ENCODE results near the gene MCF2L. TPM values are rescaled to one million over a fixed set of nuclear protein-coding genes. Genes with fewer than 3 reads are reported as not detected.

Gene MCF2L
- total RNA-seq, 1 donor from 2014 or later = 5.6 TPM

DNA sequence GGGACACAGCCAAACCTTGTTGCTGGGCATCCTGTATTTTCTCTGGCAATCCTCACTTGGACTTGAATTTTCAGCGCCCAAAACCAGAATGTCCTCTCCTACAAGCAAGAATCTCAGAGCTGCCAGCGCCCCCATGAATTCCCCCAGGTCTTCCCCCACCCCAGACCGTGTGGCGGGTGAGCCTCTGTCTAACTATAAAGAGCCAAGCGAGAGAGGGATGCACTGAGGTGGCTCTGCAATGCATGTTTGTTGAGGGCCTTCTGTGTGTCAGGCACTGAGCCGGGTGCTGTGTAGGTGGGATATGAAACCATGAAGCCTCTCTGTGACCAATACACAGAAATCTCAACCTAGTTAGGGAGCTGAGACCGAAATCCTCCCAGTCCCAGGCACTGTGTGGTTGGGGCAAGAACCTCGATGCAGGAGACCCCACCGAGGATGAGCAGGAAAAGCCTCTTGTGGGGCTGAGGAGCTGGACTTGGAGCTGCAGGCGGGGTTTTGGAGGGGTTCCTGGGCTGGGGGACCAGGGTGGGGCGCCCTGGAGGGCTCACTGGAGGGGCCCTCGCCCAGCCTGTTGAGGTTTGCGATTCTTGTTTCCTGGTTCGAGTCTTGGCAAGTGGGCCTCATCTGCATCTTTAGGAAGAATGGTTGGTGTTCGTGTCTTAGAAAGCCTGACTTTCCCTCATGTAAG is 177.0 kb downstream of the MCF2L start:
- Mint-ChIP-seq H3K9me3 (ENCODE audit: unreplicated experiment) (no peaks in the 10 kb centered on the region), H3K27ac (ENCODE audit: unreplicated experiment) (no peak overlapping the region), H3K4me1 (ENCODE audit: unreplicated experiment) (no peaks in the 10 kb centered on the region), H3K4me3 (ENCODE audit: unreplicated experiment) (no peak overlapping the region), H3K27me3 (ENCODE audit: unreplicated experiment) (no peaks in the 10 kb centered on the region), H3K36me3 (ENCODE audit: unreplicated experiment) (no peaks in the 10 kb centered on the region)
- TF ChIP-seq, protein P1, sequence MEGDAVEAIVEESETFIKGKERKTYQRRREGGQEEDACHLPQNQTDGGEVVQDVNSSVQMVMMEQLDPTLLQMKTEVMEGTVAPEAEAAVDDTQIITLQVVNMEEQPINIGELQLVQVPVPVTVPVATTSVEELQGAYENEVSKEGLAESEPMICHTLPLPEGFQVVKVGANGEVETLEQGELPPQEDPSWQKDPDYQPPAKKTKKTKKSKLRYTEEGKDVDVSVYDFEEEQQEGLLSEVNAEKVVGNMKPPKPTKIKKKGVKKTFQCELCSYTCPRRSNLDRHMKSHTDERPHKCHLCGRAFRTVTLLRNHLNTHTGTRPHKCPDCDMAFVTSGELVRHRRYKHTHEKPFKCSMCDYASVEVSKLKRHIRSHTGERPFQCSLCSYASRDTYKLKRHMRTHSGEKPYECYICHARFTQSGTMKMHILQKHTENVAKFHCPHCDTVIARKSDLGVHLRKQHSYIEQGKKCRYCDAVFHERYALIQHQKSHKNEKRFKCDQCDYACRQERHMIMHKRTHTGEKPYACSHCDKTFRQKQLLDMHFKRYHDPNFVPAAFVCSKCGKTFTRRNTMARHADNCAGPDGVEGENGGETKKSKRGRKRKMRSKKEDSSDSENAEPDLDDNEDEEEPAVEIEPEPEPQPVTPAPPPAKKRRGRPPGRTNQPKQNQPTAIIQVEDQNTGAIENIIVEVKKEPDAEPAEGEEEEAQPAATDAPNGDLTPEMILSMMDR (IDR thresholded peaks at IDR 0.05) = no peak
- peak; percentile 57 for DNase-seq (ENCODE audit: extremely low spot score, unreplicated experiment)

DNA sequence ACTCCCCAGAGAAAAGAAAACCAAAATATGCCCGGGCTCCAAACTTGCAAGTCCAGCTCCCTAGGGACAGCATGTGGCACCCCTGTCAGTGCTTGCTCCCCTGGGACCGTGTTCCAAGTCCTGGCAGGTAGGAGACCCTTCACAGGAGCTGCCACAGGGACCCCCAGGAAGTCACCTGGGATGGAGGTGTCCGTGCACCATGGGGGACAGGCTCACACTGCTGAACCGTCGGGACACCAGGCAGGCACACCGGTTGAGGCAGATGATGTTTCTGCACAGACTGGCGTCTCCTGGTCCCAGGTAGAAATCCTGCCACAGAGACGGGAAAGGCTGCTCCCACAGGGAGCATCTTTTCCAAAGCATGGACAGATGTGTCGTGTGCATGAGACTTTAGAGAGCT is 177.7 kb downstream of the MCF2L start:
- Mint-ChIP-seq H3K36me3 (ENCODE audit: unreplicated experiment) (no peaks in the 10 kb centered on the region), H3K27me3 (ENCODE audit: unreplicated experiment) (no peaks in the 10 kb centered on the region), H3K4me1 (ENCODE audit: unreplicated experiment) (no peaks in the 10 kb centered on the region), H3K9me3 (ENCODE audit: unreplicated experiment) (no peaks in the 10 kb centered on the region), H3K4me3 (ENCODE audit: unreplicated experiment) (no peak overlapping the region), H3K27ac (ENCODE audit: unreplicated experiment) (no peak overlapping the region)
- TF ChIP-seq, protein P1 (IDR thresholded peaks at IDR 0.05) = no peak
- DNase-seq (ENCODE audit: extremely low spot score, unreplicated experiment) = peak; percentile 77

DNA sequence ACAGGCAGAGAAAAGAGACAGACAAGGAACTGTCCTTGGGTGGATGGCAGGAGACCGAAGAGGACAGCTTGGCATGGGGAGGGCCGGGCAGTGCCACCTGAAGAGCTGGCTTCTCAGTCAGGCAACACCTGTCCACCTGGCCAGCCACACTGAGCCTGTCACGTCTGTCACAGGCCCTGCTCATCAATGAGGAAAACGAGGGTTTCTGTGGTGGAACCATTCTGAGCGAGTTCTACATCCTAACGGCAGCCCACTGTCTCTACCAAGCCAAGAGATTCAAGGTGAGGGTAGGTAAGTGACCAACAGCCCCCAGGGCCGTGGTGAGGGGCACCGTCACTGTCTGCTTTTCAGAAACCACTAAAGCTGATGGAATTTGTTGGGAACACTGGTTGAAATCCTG is 178.2 kb downstream of the MCF2L start:
- no peak overlapping the region for H3K4me3 Mint-ChIP-seq (ENCODE audit: unreplicated experiment)
- H3K9me3 Mint-ChIP-seq (ENCODE audit: unreplicated experiment) = no peaks in the 10 kb centered on the region
- TF ChIP-seq, protein P1 (IDR thresholded peaks at IDR 0.05) = no peak
- H3K4me1 Mint-ChIP-seq (ENCODE audit: unreplicated experiment) = peaks cover 2% of the 10 kb centered on the region
- no peak for DNase-seq (ENCODE audit: extremely low spot score, unreplicated experiment)
- H3K36me3 Mint-ChIP-seq (ENCODE audit: unreplicated experiment) = no peaks in the 10 kb centered on the region
- H3K27ac Mint-ChIP-seq (ENCODE audit: unreplicated experiment) = no peak overlapping the region
- no peaks in the 10 kb centered on the region for H3K27me3 Mint-ChIP-seq (ENCODE audit: unreplicated experiment)

DNA sequence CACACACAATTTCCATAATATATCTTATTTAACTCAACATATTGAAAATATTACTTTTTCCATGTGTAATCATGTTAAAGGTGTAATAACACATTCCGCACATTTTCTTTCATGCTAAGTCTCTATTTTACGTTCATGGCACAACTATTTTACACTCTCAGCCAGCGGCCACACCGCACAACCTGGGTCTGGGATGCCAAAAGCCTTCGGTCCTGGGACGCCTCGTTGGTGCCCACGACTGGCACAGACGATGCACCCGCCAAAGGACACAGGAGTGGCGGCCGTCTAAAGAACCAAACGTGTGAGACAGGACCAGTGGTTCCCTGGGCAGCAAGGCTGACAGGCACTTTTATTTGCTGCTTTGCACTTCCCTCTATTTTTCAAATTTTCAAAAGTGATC is 179.4 kb downstream of the MCF2L start:
- TF ChIP-seq, protein P1 (IDR thresholded peaks at IDR 0.05) = no peak
- Mint-ChIP-seq H3K27ac (ENCODE audit: unreplicated experiment) (no peak overlapping the region), H3K36me3 (ENCODE audit: unreplicated experiment) (no peaks in the 10 kb centered on the region), H3K27me3 (ENCODE audit: unreplicated experiment) (no peaks in the 10 kb centered on the region), H3K9me3 (ENCODE audit: unreplicated experiment) (no peaks in the 10 kb centered on the region), H3K4me3 (ENCODE audit: unreplicated experiment) (no peak overlapping the region), H3K4me1 (ENCODE audit: unreplicated experiment) (peaks cover 12% of the 10 kb centered on the region)
- DNase-seq (ENCODE audit: extremely low spot score, unreplicated experiment) = peak; percentile 60

DNA sequence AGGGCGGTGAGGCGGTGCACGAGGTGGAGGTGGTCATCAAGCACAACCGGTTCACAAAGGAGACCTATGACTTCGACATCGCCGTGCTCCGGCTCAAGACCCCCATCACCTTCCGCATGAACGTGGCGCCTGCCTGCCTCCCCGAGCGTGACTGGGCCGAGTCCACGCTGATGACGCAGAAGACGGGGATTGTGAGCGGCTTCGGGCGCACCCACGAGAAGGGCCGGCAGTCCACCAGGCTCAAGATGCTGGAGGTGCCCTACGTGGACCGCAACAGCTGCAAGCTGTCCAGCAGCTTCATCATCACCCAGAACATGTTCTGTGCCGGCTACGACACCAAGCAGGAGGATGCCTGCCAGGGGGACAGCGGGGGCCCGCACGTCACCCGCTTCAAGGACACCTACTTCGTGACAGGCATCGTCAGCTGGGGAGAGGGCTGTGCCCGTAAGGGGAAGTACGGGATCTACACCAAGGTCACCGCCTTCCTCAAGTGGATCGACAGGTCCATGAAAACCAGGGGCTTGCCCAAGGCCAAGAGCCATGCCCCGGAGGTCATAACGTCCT is 180.0 kb downstream of the MCF2L start:
- peak; percentile 82 for DNase-seq (ENCODE audit: extremely low spot score, unreplicated experiment)
- Mint-ChIP-seq H3K36me3 (ENCODE audit: unreplicated experiment) (no peaks in the 10 kb centered on the region), H3K27me3 (ENCODE audit: unreplicated experiment) (no peaks in the 10 kb centered on the region), H3K9me3 (ENCODE audit: unreplicated experiment) (no peaks in the 10 kb centered on the region), H3K4me3 (ENCODE audit: unreplicated experiment) (no peak overlapping the region), H3K27ac (ENCODE audit: unreplicated experiment) (no peak overlapping the region), H3K4me1 (ENCODE audit: unreplicated experiment) (peaks cover 16% of the 10 kb centered on the region)
- TF ChIP-seq, protein P1 (IDR thresholded peaks at IDR 0.05) = no peak

Other genes starting within 250 kb of the MCF2L start
- gene F7, start 136.6 kb downstream of the MCF2L start, total RNA-seq = not detected in 2 replicates
- gene F10, start 153.6 kb downstream of the MCF2L start, total RNA-seq = 1.8 and 2.0 TPM in 2 replicates
- not detected in 2 replicates for gene PROZ, start 189.4 kb downstream of the MCF2L start, total RNA-seq
- 47.9 and 48.1 TPM in 2 replicates for gene PCID2, start 239.5 kb downstream of the MCF2L start, total RNA-seq
- 76.7 and 77.3 TPM in 2 replicates for gene CUL4A, start 240.4 kb downstream of the MCF2L start, total RNA-seq

All from osteocyte (in vitro differentiated cells).